ENCODE measurements around the gene TENM4. TPM values are rescaled to one million over a fixed set of nuclear protein-coding genes. Genes with fewer than 3 reads are reported as not detected.

TENM4 gene
- total and polyA plus RNA-seq, 2 of the 13 experiments (the other 11 are each of a cell fraction or from before 2014, with no cell fraction given): not detected

GRCh38 chr11:79362821-79363220 is 78.0 kb downstream of the TENM4 start:
- H3K36me3 ChIP-seq (replicated peaks in 1 of 2; ENCODE audit: control insufficient read depth in 1 of 2, insufficient read depth in 2 of 2, low read length in 2 of 2): no peaks in the 10 kb centered on the region
- DNase-seq (ENCODE audit: low spot score) (no peak), ATAC-seq (no peak), FAIRE-seq (no peak)
- WGBS (ENCODE audit: low lambda C conversion rate): 6% methylated on average over 4 of the region's 4 CpGs
- intact Hi-C loops (cut with micrococcal nuclease; ENCODE audit: unreplicated experiment): no loop called here
- H3K27me3 ChIP-seq (ENCODE audit: control insufficient read depth in 1 of 2, insufficient read depth in 2 of 2, low read length in 2 of 2): no peaks in the 10 kb centered on the region
- POLR2A ChIA-PET: no interaction called here
- no peaks in the 10 kb centered on the region for H3K79me2 ChIP-seq (ENCODE audit: insufficient read depth, low read length)
- BruUV-seq (replicated peaks): no TSS peak
- in situ Hi-C loops (cut with HindIII; ENCODE audit: extremely low pct_ligation_motif_present, low pct_unique_long_range_greater_than_20kb): no loop called here
- no peaks in the 10 kb centered on the region for H3K4me1 ChIP-seq (ENCODE audit: insufficient read depth, low read length)
- no peak overlapping the region for H3K4me2 ChIP-seq (ENCODE audit: low read depth, low read length)
- no peak overlapping the region for H3K4me3 ChIP-seq (replicated peaks in 1 of 3; ENCODE audit: insufficient read depth in 1 of 3, low read depth in 2 of 3, low read length in 3 of 3)
- CTCF ChIA-PET (ENCODE audit: low intra/inter-chr PET ratio, low total read pairs): no interaction called here
- H3K27ac ChIP-seq (ENCODE audit: extremely low read length, insufficient read depth, low read length): no peak overlapping the region
- H3K9ac ChIP-seq (ENCODE audit: insufficient read depth, low read depth, low read length): no peak overlapping the region
- no peaks in the 10 kb centered on the region for H4K20me1 ChIP-seq (ENCODE audit: insufficient read depth, low read length)
- H2AFZ ChIP-seq (ENCODE audit: low read length): no peak overlapping the region
- H3K9me3 ChIP-seq (ENCODE audit: low read length): no peaks in the 10 kb centered on the region
- TF ChIP-seq NPAS2 (CRISPR knock-in tag; IDR thresholded peaks at IDR 0.05; ENCODE audit: borderline replicate concordance): no peak
- no peak for TF ChIP-seq PHF5A (CRISPR knock-in tag; IDR thresholded peaks at IDR 0.05; ENCODE audit: low read depth, unreplicated experiment)
- TF ChIP-seq ZNF570 (CRISPR knock-in tag; IDR thresholded peaks at IDR 0.05; ENCODE audit: borderline replicate concordance): no peak
- no peak for TF ChIP-seq THAP7 (CRISPR knock-in tag; IDR thresholded peaks at IDR 0.05)
- no peak for TF ChIP-seq ZNF891 (CRISPR knock-in tag; IDR thresholded peaks at IDR 0.05)
- no peak for TF ChIP-seq SRY (CRISPR knock-in tag; IDR thresholded peaks at IDR 0.05)
- TF ChIP-seq ZBTB46 (CRISPR knock-in tag; IDR thresholded peaks at IDR 0.05; ENCODE audit: borderline replicate concordance): no peak
- no peak for TF ChIP-seq IKZF5 (CRISPR knock-in tag; IDR thresholded peaks at IDR 0.05)
- TF ChIP-seq ZNF224 (CRISPR knock-in tag; IDR thresholded peaks at IDR 0.05): no peak
- no peak for TF ChIP-seq ZFP82 (CRISPR knock-in tag; IDR thresholded peaks at IDR 0.05; ENCODE audit: borderline replicate concordance)
- no peak for TF ChIP-seq NCOA2 (CRISPR knock-in tag; IDR thresholded peaks at IDR 0.05)
- no peak for TF ChIP-seq GMEB2 (CRISPR knock-in tag; IDR thresholded peaks at IDR 0.05; ENCODE audit: low read depth)
- TF ChIP-seq ZNF597 (CRISPR knock-in tag; IDR thresholded peaks at IDR 0.05): no peak

Data from HepG2 (cell line).